HG03469 (cell line): ENCODE results near the gene DHX34.
"Not testable (repeated sequence)": the region's sequence is repeated elsewhere in the genome, so short reads cannot be mapped to it uniquely, and the experiment has no call there.

Source experiments
- ATAC-seq: cut with Tn5 transposase; IDR thresholded peaks from one replicate; pipeline ENCODE4 v1.9.1; 2021; ENCODE audit warnings: mild to moderate bottlenecking, moderate library complexity, moderate number of reproducible peaks; ENCODE audit not compliant: unreplicated experiment

The DHX34 gene

GRCh38 chr19:47323872-47324271 is 25.2 kb upstream of the DHX34 start:
- ATAC-seq = no peak

- ATAC-seq = no peak
These were observed 24.6 kb upstream of the DHX34 start for GRCh38 chr19:47324502-47324901.

- ATAC-seq = no peak
These were observed 18.6 kb upstream of the DHX34 start for GRCh38 chr19:47330466-47330869.

- no peak for ATAC-seq
These were observed 17.6 kb upstream of the DHX34 start for GRCh38 chr19:47331490-47331889.

- ATAC-seq = no peak
These were observed 17.1 kb upstream of the DHX34 start, which contains the start of gene C5AR2 for GRCh38 chr19:47331931-47332547. TSS of gene C5AR2 (plus strand) at chr19:47332175. CDS start at chr19:47340800, 8,625 bp downstream.

GRCh38 chr19:47336765-47337718 is 12.1 kb upstream of the DHX34 start:
- not testable (repeated sequence) for ATAC-seq

GRCh38 chr19:47339196-47339880 is 9.8 kb upstream of the DHX34 start:
- ATAC-seq = no peak

GRCh38 chr19:47340477-47341208 is 8.5 kb upstream of the DHX34 start:
- ATAC-seq = no peak

GRCh38 chr19:47341734-47342133 is 7.4 kb upstream of the DHX34 start:
- no peak for ATAC-seq

- ATAC-seq = no peak
These were observed 5.8 kb upstream of the DHX34 start for GRCh38 chr19:47343194-47343802.

- no peak for ATAC-seq
These were observed 4.7 kb upstream of the DHX34 start for GRCh38 chr19:47344425-47344824.

GRCh38 chr19:47346024-47346423 is 3.1 kb upstream of the DHX34 start:
- ATAC-seq = not testable (repeated sequence)

GRCh38 chr19:47350630-47351029 is 1.5 kb downstream of the DHX34 start:
- no peak for ATAC-seq

GRCh38 chr19:47351548-47351947 is 2.4 kb downstream of the DHX34 start:
- no peak for ATAC-seq

GRCh38 chr19:47352095-47352494 is 3.0 kb downstream of the DHX34 start:
- ATAC-seq = no peak

- ATAC-seq = no peak
These were observed 4.2 kb downstream of the DHX34 start for GRCh38 chr19:47353307-47353712.

- ATAC-seq = no peak
These were observed 7.8 kb downstream of the DHX34 start for GRCh38 chr19:47356900-47357299.

- ATAC-seq = no peak
These were observed 8.9 kb downstream of the DHX34 start for GRCh38 chr19:47357788-47358680.

GRCh38 chr19:47358936-47359335 is 9.8 kb downstream of the DHX34 start:
- ATAC-seq = no peak
